ENCODE results near the gene NTM.

- TF ChIP-seq POLR2A (IDR thresholded peaks at IDR 0.05), result no peak
- TF ChIP-seq, protein P1, sequence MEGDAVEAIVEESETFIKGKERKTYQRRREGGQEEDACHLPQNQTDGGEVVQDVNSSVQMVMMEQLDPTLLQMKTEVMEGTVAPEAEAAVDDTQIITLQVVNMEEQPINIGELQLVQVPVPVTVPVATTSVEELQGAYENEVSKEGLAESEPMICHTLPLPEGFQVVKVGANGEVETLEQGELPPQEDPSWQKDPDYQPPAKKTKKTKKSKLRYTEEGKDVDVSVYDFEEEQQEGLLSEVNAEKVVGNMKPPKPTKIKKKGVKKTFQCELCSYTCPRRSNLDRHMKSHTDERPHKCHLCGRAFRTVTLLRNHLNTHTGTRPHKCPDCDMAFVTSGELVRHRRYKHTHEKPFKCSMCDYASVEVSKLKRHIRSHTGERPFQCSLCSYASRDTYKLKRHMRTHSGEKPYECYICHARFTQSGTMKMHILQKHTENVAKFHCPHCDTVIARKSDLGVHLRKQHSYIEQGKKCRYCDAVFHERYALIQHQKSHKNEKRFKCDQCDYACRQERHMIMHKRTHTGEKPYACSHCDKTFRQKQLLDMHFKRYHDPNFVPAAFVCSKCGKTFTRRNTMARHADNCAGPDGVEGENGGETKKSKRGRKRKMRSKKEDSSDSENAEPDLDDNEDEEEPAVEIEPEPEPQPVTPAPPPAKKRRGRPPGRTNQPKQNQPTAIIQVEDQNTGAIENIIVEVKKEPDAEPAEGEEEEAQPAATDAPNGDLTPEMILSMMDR (IDR thresholded peaks at IDR 0.05), result no peak
Observed at GRCh38 chr11:131874070-131874469, 503.7 kb downstream of the NTM start.
